HUES48 (cell line): ENCODE results near the gene FREM1.

Experiments
- H3K27ac ChIP-seq: one replicate; pipeline ENCODE4 v1.7.0; 2013; ENCODE audit warnings: low read depth, low read length, inconsistent platforms
- H3K27me3 ChIP-seq: 2 replicates; pipeline ENCODE4 v1.6.1; 2013; ENCODE audit warnings: mild to moderate bottlenecking, low read length; ENCODE audit not compliant: control insufficient read depth, insufficient read depth
- H3K36me3 ChIP-seq: 2 replicates; pipeline ENCODE4 v1.6.1; 2013; ENCODE audit warnings: low read length; ENCODE audit not compliant: control insufficient read depth, insufficient read depth
- H3K4me1 ChIP-seq: 2 replicates; pipeline ENCODE4 v1.6.1; 2013; ENCODE audit warnings: mild to moderate bottlenecking, low read length; ENCODE audit not compliant: control insufficient read depth, insufficient read depth
- H3K4me3 ChIP-seq: 2 replicates; pipeline ENCODE4 v1.5.1; 2013; ENCODE audit warnings: mild to moderate bottlenecking, low read depth, low read length
- H3K9ac ChIP-seq: 2 replicates; pipeline ENCODE4 v1.6.1; 2013; ENCODE audit warnings: mild to moderate bottlenecking, low read depth, low read length, moderate library complexity
- H3K9me3 ChIP-seq: 2 replicates; pipeline ENCODE4 v1.6.1; 2013; ENCODE audit warnings: low read length; ENCODE audit not compliant: control insufficient read depth, insufficient read depth

Gene FREM1

GRCh38 chr9:14869671-14870070, 40.6 kb downstream of the FREM1 start:
- no peak overlapping the region for H3K27ac ChIP-seq
- H3K9me3 ChIP-seq = no peaks in the 10 kb centered on the region
- no peaks in the 10 kb centered on the region for H3K4me1 ChIP-seq
- H3K4me3 ChIP-seq = no peak overlapping the region
- no peaks in the 10 kb centered on the region for H3K36me3 ChIP-seq
- H3K9ac ChIP-seq = no peak overlapping the region
- H3K27me3 ChIP-seq = no peaks in the 10 kb centered on the region

- Histone ChIP-seq H3K27ac (no peak overlapping the region), H3K36me3 (no peaks in the 10 kb centered on the region), H3K27me3 (no peaks in the 10 kb centered on the region), H3K9ac (no peak overlapping the region), H3K4me3 (no peak overlapping the region), H3K9me3 (no peaks in the 10 kb centered on the region), H3K4me1 (no peaks in the 10 kb centered on the region)
Measured at GRCh38 chr9:14868772-14869583, 41.2 kb downstream of the FREM1 start.

- H3K27me3 ChIP-seq = no peaks in the 10 kb centered on the region
- no peak overlapping the region for H3K9ac ChIP-seq
- H3K36me3 ChIP-seq = no peaks in the 10 kb centered on the region
- H3K4me1 ChIP-seq = no peaks in the 10 kb centered on the region
- H3K9me3 ChIP-seq = no peaks in the 10 kb centered on the region
- no peak overlapping the region for H3K4me3 ChIP-seq
- H3K27ac ChIP-seq = no peak overlapping the region
Measured at GRCh38 chr9:14868418-14868771, 41.8 kb downstream of the FREM1 start.

- Histone ChIP-seq H3K36me3 (no peaks in the 10 kb centered on the region), H3K27me3 (no peaks in the 10 kb centered on the region), H3K4me3 (no peak overlapping the region), H3K27ac (no peak overlapping the region), H3K9ac (no peak overlapping the region), H3K9me3 (no peaks in the 10 kb centered on the region), H3K4me1 (no peaks in the 10 kb centered on the region)
Measured at GRCh38 chr9:14866200-14866749, 44.0 kb downstream of the FREM1 start.

- no peak overlapping the region for H3K27ac ChIP-seq
Measured at GRCh38 chr9:14864309-14864708, 45.9 kb downstream of the FREM1 start.

GRCh38 chr9:14863402-14863801, 46.8 kb downstream of the FREM1 start:
- no peaks in the 10 kb centered on the region for H3K9me3 ChIP-seq
- no peaks in the 10 kb centered on the region for H3K27me3 ChIP-seq
- H3K4me3 ChIP-seq = no peak overlapping the region
- no peaks in the 10 kb centered on the region for H3K36me3 ChIP-seq
- H3K27ac ChIP-seq = no peak overlapping the region
- H3K9ac ChIP-seq = no peak overlapping the region
- H3K4me1 ChIP-seq = no peaks in the 10 kb centered on the region

More at GRCh38 chr9:14864309-14864708, 45.9 kb downstream of the FREM1 start:
- no peaks in the 10 kb centered on the region for H3K4me1 ChIP-seq
- no peaks in the 10 kb centered on the region for H3K9me3 ChIP-seq
- H3K36me3 ChIP-seq = no peaks in the 10 kb centered on the region
- H3K4me3 ChIP-seq = no peak overlapping the region
- H3K27me3 ChIP-seq = no peaks in the 10 kb centered on the region
- H3K9ac ChIP-seq = no peak overlapping the region

GRCh38 chr9:14857449-14858305, 52.6 kb downstream of the FREM1 start:
- H3K4me3 ChIP-seq = no peak overlapping the region
- H3K9me3 ChIP-seq = no peaks in the 10 kb centered on the region
- H3K4me1 ChIP-seq = no peaks in the 10 kb centered on the region
- no peak overlapping the region for H3K9ac ChIP-seq
- H3K27me3 ChIP-seq = no peaks in the 10 kb centered on the region
- H3K36me3 ChIP-seq = no peaks in the 10 kb centered on the region
- no peak overlapping the region for H3K27ac ChIP-seq

- H3K27me3 ChIP-seq = no peaks in the 10 kb centered on the region
- no peaks in the 10 kb centered on the region for H3K4me1 ChIP-seq
- no peak overlapping the region for H3K9ac ChIP-seq
Measured at GRCh38 chr9:14849851-14850250, 60.4 kb downstream of the FREM1 start.

GRCh38 chr9:14849296-14849695, 60.9 kb downstream of the FREM1 start:
- H3K27ac ChIP-seq = no peak overlapping the region
- no peaks in the 10 kb centered on the region for H3K36me3 ChIP-seq
- H3K9ac ChIP-seq = no peak overlapping the region
- no peak overlapping the region for H3K4me3 ChIP-seq
- no peaks in the 10 kb centered on the region for H3K4me1 ChIP-seq
- H3K27me3 ChIP-seq = no peaks in the 10 kb centered on the region
- H3K9me3 ChIP-seq = no peaks in the 10 kb centered on the region

More at GRCh38 chr9:14849851-14850250, 60.4 kb downstream of the FREM1 start:
- Histone ChIP-seq H3K4me3 (no peak overlapping the region), H3K27ac (no peak overlapping the region), H3K9me3 (no peaks in the 10 kb centered on the region), H3K36me3 (no peaks in the 10 kb centered on the region)

GRCh38 chr9:14846871-14847311, 63.3 kb downstream of the FREM1 start:
- Histone ChIP-seq H3K9me3 (no peaks in the 10 kb centered on the region), H3K4me1 (no peaks in the 10 kb centered on the region), H3K27ac (no peak overlapping the region), H3K27me3 (no peaks in the 10 kb centered on the region), H3K36me3 (no peaks in the 10 kb centered on the region), H3K9ac (no peak overlapping the region), H3K4me3 (no peak overlapping the region)

GRCh38 chr9:14843163-14843562, 67.1 kb downstream of the FREM1 start:
- no peaks in the 10 kb centered on the region for H3K4me1 ChIP-seq
- no peaks in the 10 kb centered on the region for H3K36me3 ChIP-seq
- H3K9ac ChIP-seq = no peak overlapping the region
- H3K9me3 ChIP-seq = no peaks in the 10 kb centered on the region
- no peak overlapping the region for H3K4me3 ChIP-seq
- H3K27me3 ChIP-seq = no peaks in the 10 kb centered on the region
- no peak overlapping the region for H3K27ac ChIP-seq
